HG02840 (cell line): ENCODE data around the gene EPHA7.

Experiments
- ATAC-seq: cut with Tn5 transposase; IDR thresholded peaks from one replicate; pipeline ENCODE4 v1.9.1; 2021; ENCODE audit warnings: mild to moderate bottlenecking, moderate library complexity, moderate number of reproducible peaks; ENCODE audit not compliant: unreplicated experiment, low FRiP score

EPHA7 gene

GRCh38 chr6:93419304-93420162 is at the start of gene EPHA7:
Gene EPHA7, minus strand, starts transcription at chr6:93419559. Its CDS starts 218 bp downstream, at chr6:93419341.
- peak; percentile 83 for ATAC-seq

GRCh38 chr6:93468291-93468690 is 48.9 kb upstream of the EPHA7 start:
- ATAC-seq: no peak

GRCh38 chr6:93454533-93454932 is 35.2 kb upstream of the EPHA7 start:
- no peak for ATAC-seq

- no peak for ATAC-seq
Measured at GRCh38 chr6:93453956-93454355, 34.6 kb upstream of the EPHA7 start.

- ATAC-seq: no peak
Measured at GRCh38 chr6:93447874-93448273, 28.5 kb upstream of the EPHA7 start.

GRCh38 chr6:93437491-93437890 is 18.1 kb upstream of the EPHA7 start:
- no peak for ATAC-seq

- no peak for ATAC-seq
Measured at GRCh38 chr6:93433592-93433991, 14.2 kb upstream of the EPHA7 start.

GRCh38 chr6:93424303-93425064 is 5.1 kb upstream of the EPHA7 start:
- ATAC-seq: no peak

- ATAC-seq: no peak
Measured at GRCh38 chr6:93423542-93423941, 4.2 kb upstream of the EPHA7 start.

- ATAC-seq: no peak
Measured at GRCh38 chr6:93420163-93420795, 920 bp upstream of the EPHA7 start.

- ATAC-seq: no peak
Measured at GRCh38 chr6:93418408-93419303, 703 bp downstream of the EPHA7 start.

- ATAC-seq: no peak
Measured at GRCh38 chr6:93418033-93418407, 1.3 kb downstream of the EPHA7 start.

- ATAC-seq: no peak
Measured at GRCh38 chr6:93417421-93418013, 1.8 kb downstream of the EPHA7 start.

- no peak for ATAC-seq
Measured at GRCh38 chr6:93416571-93417420, 2.6 kb downstream of the EPHA7 start.

- ATAC-seq: no peak
Measured at GRCh38 chr6:93413190-93413589, 6.2 kb downstream of the EPHA7 start.

GRCh38 chr6:93412452-93412851 is 6.9 kb downstream of the EPHA7 start:
- ATAC-seq: no peak

- ATAC-seq: no peak
Measured at GRCh38 chr6:93407186-93407585, 12.2 kb downstream of the EPHA7 start.

- no peak for ATAC-seq
Measured at GRCh38 chr6:93403390-93403789, 16.0 kb downstream of the EPHA7 start.

GRCh38 chr6:93398723-93399122 is 20.6 kb downstream of the EPHA7 start:
- ATAC-seq: no peak
